Eye (tissue), 1 donor: Measurements from ENCODE around the gene SYTL4.

Experiments
- DNase-seq: peaks from one replicate; pipeline ENCODE4 v3.0.0-alpha.2; 2015

Gene SYTL4

GRCh38 chrX:100687546-100687945, 44.4 kb downstream of the SYTL4 start:
- no peak for DNase-seq

DNA sequence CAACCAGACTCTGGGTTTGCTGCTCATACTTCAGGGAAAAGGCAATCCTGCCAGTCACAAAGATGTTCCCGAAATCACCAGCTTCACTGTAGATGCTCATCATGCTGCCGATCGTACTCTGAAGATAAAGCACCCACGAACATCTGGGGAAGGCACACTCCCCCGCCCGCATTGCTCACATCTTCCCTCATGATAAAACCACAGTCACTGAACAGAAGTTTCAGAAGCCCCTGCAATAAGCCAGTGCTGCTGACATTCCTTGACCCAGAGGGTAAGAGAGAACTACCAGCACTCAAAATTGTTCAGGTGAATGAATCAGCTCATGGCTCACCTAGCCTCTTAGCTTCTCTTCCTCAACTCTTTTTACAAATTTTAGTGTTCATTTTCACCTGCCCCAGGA, 44.8 kb downstream of the SYTL4 start:
- no peak for DNase-seq

DNA sequence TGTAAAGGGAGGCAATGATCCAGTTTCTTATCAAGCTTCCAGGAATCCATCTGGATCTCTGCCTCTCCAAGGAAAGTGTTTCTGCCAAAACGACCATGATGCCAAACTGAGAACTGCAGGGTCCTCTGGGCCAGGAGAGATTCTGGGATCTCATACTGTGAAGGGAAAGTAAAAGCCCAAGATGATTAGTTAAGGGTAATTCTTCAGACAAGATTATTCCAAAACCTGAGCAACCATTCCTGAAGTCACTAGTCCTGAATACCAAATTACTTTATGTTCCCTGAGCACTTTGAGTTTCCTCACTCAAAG, 46.0 kb downstream of the SYTL4 start:
- DNase-seq = no peak

- peak; percentile 88 for DNase-seq
Observed at GRCh38 chrX:100685284-100685996, 46.5 kb downstream of the SYTL4 start.

- DNase-seq = no peak
Observed at GRCh38 chrX:100682939-100683338, 49.0 kb downstream of the SYTL4 start.

DNA sequence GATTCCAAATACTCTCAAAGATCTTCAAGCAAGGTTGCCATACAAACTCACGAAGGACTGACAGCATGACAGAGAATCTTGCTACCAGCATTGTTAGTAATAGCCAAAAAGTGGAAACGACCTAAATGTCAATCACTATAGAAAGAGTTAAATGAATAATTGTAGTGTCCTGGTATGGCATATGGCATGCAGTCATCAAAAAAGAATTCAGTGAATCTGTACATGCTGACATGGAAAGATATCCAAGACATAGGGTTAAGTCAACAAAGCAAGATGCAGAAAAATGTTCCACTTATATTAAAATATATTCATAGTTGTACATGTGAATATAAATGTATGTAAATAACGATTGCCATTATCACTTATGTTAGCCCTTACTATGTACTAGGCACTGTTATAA, 50.3 kb downstream of the SYTL4 start:
- DNase-seq = no peak

- DNase-seq = no peak
Observed at GRCh38 chrX:100680756-100681155, 51.2 kb downstream of the SYTL4 start.

DNA sequence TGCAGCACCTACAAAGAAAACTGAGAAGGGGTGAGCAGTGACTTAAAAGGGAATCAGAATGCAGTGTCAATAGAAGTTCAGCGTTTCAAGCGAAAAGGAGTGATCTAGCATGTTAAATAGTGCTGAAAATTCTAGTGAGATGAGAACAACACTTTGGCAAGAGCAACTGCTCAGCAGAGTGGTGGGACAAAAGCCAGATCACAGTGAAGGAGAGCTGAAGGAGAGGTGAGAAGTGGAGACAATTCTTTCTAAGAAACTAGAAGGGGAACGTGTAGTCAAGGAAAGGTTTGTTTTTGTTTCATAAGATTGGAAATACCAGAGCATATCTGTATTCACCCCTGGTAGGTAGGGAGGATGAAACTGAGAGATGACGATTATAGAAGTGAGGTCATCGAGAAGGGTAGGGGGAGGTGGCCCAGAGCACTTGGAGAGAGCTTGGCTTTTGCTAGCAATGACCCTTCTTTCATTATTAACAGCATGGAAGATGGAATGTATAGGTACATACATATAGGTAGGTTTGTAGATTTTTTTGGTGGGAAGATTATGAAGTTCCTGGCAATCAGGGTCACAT, 54.2 kb downstream of the SYTL4 start:
- no peak for DNase-seq

DNA sequence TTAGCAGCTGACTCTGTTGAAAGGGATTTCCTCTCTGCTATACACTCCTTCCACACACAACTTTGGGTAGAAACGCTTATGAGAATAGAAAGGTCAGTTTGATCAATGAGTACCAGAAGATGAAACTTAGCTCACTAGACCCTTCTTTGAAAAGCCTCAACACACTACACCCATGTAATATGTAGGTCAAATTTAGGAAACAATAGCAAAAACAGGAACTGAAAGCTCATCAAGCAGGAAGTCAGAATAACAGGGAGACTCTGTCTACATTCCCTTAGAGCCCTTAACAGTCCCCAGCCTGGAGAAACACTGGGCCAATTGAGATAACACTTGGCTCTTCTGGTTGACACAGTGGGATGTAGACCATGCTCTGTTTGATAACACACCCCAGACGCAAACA, 57.2 kb downstream of the SYTL4 start:
- DNase-seq = no peak

- no peak for DNase-seq
Observed at GRCh38 chrX:100673397-100673953, 58.4 kb downstream of the SYTL4 start.

DNA sequence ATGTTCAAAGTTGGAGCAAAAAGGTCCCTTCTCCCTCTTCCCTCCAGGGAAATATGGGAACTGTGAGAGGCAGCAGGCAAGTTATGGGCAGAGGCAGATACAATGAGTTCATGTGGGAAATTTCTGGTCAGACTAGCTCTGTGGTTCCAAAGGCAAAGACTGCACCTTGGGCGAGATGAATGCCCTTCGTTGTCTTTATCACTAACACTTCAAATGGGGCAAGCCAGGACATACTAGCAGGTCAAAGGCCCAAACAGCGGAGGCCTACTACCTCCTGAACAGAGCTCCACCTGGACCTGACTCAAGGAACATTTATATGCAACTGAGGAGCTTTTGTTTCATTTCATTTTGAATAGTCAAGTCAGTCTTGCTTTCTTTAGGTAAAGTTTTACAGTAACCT, 59.0 kb downstream of the SYTL4 start:
- DNase-seq = no peak

DNA sequence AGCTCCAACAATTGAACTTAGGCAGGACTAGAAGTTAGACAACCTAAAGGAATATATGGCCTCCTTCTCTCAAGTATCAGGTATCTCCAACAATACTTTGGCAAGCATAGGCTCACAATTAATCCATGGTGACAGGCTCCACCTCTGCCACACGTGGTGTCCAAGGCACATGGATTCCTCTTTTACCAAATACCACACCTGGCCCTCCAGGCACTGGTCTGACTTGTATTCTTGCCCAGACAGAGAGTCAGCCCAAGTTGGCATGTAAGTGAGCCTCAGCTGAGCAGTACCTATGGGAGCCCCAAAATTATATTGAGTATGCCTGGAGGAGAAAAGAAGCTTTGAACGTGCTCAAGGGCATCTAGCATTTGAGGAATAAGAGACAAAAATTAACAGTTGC, 68.3 kb downstream of the SYTL4 start:
- DNase-seq = no peak

GRCh38 chrX:100662796-100663195, 69.1 kb downstream of the SYTL4 start:
- DNase-seq = no peak

DNA sequence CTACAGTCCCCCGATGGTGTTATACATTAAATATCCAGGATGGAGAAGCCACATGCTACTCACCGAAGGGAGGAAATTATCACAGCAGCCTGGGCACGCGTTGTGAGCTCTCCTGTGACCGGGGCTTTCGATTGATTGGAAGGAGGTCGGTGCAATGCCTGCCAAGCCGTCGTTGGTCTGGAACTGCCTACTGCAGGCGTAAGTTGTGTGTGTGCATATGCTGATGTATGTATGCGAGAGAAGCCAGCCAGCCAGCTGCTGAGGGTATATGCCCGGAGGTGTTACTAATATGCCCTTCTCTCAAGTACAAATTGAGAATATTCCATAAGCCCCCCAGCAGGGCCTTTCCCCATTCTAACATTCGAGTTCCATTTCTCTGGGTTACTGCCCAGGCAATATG, 69.8 kb downstream of the SYTL4 start:
- DNase-seq = no peak

DNA sequence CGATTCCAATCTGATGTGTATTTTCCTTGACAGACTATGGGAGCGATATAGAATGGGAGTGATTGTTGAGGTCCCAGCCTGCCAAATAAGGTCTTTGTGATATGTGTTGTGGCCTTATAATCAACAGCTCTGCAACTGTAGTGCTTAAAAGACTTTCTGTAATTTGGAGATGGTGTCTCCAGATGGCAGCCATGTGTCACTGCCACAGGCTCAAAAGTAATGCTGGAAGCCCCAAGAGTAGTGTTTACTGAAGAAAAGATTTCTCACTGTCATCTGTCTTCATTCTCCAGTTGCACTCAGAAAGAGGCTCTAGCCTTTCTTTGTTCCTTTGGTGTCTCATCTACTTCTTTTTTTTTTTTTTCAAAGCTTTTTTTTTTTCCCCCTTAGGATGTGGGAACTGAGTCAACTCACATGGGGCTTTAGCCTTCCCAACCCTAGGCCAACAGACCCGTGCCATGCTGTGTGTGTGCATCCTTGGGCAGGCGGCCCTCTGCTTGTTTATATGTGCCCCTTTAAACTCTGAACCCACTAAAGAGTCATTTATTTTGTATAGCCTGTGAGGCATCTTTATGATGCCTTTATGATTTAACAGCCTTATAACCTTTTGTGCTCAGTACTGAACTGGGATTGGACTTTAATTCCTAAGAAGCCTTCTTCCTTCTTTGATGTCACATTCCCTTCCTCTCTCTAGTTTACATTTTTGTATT, 72.3 kb downstream of the SYTL4 start:
- DNase-seq = no peak

GRCh38 chrX:100658941-100659381, 73.0 kb downstream of the SYTL4 start:
- DNase-seq = no peak

- DNase-seq = peak; percentile 26
Observed at GRCh38 chrX:100654261-100654660, 77.7 kb downstream of the SYTL4 start.

GRCh38 chrX:100652266-100652665, 79.7 kb downstream of the SYTL4 start:
- no peak for DNase-seq

- no peak for DNase-seq
Observed at GRCh38 chrX:100650841-100651240, 81.1 kb downstream of the SYTL4 start.

DNA sequence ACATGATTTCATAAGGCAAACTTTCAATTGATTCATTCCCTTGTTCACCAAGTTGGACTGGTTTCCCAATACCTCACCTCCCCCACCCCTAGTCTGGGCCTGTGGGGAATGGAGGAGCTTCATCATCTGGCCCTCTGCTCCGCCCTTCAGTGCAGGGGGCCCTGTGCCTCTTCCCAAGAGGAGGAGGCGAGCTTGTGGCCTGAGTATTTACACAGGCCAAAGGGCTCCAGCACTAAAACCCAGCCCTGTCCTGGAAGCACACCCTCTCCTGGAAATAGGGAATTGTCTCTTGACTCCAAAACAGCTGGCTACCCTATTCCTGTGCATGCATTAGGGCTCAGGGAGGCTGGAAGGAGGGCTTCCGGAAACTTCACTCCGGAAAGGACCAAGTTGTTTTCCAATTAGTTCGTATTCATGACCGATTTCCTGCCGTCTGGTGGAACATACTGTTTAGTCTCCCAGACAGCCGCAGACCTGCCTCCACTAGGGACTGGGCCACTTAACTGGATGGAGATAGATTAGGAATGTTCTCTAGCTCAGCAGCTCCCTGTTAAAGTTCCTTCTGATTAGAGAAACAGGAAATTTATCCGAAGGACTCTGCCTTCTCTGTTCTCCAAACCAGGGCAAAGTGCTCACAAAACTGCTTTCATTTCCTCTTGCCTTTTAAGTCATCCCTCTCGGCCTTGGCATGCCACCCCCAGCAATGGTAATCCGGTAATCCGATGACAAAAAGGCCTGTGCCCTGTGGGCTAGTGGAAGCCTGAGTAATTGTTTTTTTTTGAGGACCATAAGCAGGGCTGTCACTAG, 82.2 kb downstream of the SYTL4 start:
- peak; percentile 22 for DNase-seq

DNA sequence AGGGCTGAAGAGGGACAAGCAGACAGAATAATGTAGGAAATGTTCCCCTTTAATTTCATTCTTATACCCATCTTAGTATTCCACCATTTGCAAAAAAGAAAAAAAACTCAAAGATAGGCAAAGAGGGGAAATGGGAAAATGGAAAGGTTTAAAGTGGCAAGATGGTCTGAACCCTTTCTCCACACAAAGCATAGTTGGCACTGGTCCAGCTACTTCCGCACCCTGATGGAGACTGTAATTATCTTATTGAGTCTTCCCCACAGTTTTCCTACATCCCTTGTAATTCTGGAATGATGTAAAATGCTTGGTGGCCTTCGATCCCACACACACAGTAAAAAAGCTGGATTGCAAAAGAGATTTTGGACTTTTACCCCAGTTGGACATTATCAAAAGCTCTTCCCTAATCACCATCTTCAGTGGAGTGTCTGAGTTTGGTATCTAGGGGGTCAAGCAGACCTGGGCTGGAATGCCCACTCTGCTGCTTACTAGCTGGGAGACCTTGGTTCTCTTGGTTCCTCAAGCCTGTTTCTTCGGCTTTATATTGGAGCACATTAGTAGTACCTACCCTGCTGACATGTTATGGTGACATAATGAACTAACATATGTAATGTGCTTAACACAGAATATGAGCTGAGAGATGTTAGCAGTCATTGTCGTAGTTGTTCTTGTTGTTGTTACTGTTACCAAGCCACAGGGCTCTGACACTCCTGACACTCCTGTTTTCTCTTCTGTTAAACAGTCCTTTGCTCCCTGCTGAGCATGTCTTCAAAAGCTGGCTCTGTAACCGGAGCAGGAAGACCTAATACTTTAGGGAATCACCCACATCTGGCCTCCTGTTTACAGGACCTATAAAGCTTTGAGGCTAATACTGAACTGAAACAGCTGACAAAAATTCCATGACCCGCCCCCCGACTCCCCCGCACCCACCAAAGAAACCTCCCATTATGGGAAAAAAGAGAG, 83.2 kb downstream of the SYTL4 start:
- DNase-seq = peak; percentile 43

DNA sequence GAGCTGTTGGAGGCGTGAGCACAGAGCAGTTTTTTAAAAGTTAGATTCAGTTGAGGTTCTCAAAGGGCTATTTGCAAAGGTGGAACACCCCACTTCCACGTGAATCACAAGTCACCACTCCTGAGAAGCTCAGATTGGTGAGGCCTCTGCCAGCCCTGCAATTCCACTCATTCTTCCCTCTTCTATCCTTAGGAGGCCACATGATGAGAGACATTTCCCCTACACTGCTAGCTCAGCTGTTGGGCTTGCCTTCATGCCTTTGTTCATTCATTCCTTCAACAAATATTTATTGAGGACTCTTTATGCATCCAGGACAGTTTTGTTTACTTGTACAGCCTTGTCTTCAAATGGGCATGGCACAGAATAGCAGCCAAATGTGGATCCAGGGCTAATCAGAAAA, 84.2 kb downstream of the SYTL4 start:
- no peak for DNase-seq
